Nephron progenitor cell (in vitro differentiated cells): ENCODE measurements around the gene PDCD1.

Source experiments
- DNase-seq: peaks from one replicate; pipeline ENCODE4 v3.0.0; 2021
- H3K27ac Mint-ChIP-seq: 2 replicates; pipeline ENCODE4 v1.8.0; 2021; ENCODE audit warnings: mild to moderate bottlenecking, moderate library complexity, mixed read lengths
- H3K27me3 Mint-ChIP-seq: 2 replicates; pipeline ENCODE4 v1.8.0; 2021; ENCODE audit warnings: mild to moderate bottlenecking, low read depth, mixed read lengths; ENCODE audit not compliant: poor library complexity
- H3K36me3 Mint-ChIP-seq: 2 replicates; pipeline ENCODE4 v1.8.0; 2021; ENCODE audit warnings: low read depth, mixed read lengths
- H3K4me1 Mint-ChIP-seq: 2 replicates; pipeline ENCODE4 v1.8.0; 2021; ENCODE audit warnings: mixed read lengths
- H3K4me3 Mint-ChIP-seq: 2 replicates; pipeline ENCODE4 v1.8.0; 2021; ENCODE audit warnings: mild to moderate bottlenecking, moderate library complexity, mixed read lengths
- H3K9me3 Mint-ChIP-seq: 2 replicates; pipeline ENCODE4 v1.8.0; 2021; ENCODE audit warnings: mild to moderate bottlenecking, moderate library complexity, mixed read lengths
- TF ChIP-seq, protein P1 (sequence below): fragments of 200-600 bp; sonication (generic); IDR thresholded peaks from 2 replicates; pipeline ENCODE4 v1.5.0; 2021; ENCODE audit warnings: antibody characterized with exemption

PDCD1 gene

DNA sequence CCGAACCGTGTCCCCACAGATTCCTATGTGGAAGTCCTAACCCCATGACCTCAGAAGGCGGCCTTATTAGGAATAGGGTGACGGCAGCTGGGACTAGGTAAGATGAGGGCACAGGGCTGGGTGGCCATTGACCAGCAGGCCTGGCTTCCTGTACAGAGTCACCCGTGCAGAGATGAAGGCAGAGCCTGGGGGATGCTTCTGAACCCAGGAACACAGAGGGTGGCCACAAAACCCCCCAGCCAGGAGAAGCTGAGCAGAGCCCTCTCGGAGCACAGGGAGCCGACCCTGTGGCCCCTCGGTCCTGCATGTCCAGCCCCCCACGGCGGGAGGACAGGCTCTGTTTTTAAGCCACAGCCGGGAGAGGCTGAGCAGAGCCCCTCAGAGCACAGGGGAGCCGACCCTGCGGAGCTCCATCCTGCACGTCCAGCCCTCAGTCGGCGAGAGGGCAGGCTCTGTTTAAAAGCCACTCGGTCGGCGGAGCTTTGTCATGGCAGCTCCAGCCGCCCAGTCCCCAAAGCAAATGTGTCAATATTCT lies 2.7 kb downstream of the PDCD1 start:
- Mint-ChIP-seq H3K27ac (no peak overlapping the region), H3K36me3 (no peaks in the 10 kb centered on the region), H3K4me1 (peaks cover 27% of the 10 kb centered on the region), H3K9me3 (no peaks in the 10 kb centered on the region), H3K4me3 (no peak overlapping the region), H3K27me3 (peaks cover 4% of the 10 kb centered on the region)
- DNase-seq: no peak
- TF ChIP-seq, protein P1, sequence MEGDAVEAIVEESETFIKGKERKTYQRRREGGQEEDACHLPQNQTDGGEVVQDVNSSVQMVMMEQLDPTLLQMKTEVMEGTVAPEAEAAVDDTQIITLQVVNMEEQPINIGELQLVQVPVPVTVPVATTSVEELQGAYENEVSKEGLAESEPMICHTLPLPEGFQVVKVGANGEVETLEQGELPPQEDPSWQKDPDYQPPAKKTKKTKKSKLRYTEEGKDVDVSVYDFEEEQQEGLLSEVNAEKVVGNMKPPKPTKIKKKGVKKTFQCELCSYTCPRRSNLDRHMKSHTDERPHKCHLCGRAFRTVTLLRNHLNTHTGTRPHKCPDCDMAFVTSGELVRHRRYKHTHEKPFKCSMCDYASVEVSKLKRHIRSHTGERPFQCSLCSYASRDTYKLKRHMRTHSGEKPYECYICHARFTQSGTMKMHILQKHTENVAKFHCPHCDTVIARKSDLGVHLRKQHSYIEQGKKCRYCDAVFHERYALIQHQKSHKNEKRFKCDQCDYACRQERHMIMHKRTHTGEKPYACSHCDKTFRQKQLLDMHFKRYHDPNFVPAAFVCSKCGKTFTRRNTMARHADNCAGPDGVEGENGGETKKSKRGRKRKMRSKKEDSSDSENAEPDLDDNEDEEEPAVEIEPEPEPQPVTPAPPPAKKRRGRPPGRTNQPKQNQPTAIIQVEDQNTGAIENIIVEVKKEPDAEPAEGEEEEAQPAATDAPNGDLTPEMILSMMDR: no peak

DNA sequence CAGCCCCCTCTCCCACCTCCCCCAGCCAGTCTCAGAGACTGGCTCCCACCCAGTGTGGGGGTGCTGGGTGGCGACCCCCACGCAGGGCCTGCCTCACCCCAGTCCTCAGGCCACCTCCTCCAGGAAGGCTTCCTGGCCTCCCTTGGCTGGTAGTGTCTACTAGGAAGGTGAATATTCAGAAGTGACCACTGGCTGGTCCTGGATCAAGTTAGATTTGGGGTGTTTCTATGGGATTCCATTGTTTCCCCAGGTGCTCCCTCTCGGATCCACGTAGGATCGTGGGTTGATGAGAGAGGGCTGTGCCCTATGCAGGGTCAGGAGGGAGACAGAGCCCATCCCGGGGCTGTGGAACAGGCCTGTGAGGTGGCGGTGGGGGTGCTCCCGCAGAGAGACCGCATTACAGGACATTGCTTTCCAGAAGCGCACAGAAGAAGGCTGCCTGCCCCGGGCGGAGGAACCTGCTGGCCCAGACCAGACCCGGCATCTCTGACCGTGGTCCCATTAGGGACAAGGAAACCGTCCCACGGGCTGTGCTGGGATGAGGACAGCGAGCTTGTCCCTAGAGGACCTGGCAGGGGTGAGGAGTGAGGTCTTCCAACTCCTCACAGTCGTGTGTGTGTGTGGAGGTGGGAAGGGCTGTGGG lies 3.3 kb downstream of the PDCD1 start:
- Mint-ChIP-seq H3K4me1 (peaks cover 27% of the 10 kb centered on the region), H3K27me3 (peaks cover 4% of the 10 kb centered on the region), H3K27ac (no peak overlapping the region), H3K9me3 (no peaks in the 10 kb centered on the region), H3K4me3 (no peak overlapping the region), H3K36me3 (no peaks in the 10 kb centered on the region)
- TF ChIP-seq, protein P1: no peak
- no peak for DNase-seq

GRCh38 chr2:241854342-241855244 lies 4.1 kb downstream of the PDCD1 start:
- peaks cover 24% of the 10 kb centered on the region for H3K4me1 Mint-ChIP-seq
- TF ChIP-seq, protein P1: no peak
- H3K9me3 Mint-ChIP-seq: no peaks in the 10 kb centered on the region
- no peak overlapping the region for H3K27ac Mint-ChIP-seq
- H3K36me3 Mint-ChIP-seq: no peaks in the 10 kb centered on the region
- peaks cover 4% of the 10 kb centered on the region for H3K27me3 Mint-ChIP-seq
- no peak overlapping the region for H3K4me3 Mint-ChIP-seq
- no peak for DNase-seq

- no peak for DNase-seq
- Mint-ChIP-seq H3K4me3 (no peak overlapping the region), H3K27ac (no peak overlapping the region), H3K4me1 (peaks cover 23% of the 10 kb centered on the region), H3K27me3 (peaks cover 6% of the 10 kb centered on the region), H3K36me3 (no peaks in the 10 kb centered on the region), H3K9me3 (no peaks in the 10 kb centered on the region)
- TF ChIP-seq, protein P1: no peak
These were observed 4.9 kb downstream of the PDCD1 start for GRCh38 chr2:241853651-241854341.

DNA sequence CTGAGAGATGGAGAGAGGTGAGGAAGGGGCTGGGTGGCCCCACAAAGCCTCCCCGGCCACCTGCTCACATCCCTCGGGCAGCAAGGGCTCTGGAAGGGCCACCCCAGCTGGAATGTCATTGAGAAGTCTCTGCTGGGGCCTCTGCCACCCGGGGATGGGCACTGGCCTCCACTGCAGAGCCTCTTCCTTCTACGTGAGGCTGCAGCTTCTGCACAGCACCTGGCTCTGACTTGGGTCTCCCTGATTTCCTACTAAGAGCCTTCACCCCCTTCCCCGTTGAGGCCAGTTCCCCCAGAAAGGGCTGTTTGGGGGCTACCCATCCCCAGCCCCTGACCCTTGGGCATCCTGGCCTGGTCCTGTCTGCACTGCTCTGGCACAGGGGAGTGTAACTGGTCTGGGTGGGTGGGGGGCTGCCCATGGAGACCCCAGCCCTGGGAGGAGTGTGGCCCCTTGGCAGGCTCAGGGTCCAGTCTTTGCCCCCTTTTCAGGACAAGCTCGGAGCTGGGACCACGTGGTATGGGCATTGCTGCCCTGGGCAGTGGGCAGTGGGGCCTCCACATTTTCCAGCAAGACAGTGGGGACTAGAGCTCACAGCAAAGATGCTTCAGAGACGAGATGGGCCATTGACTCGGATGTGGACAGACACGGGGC lies 5.6 kb downstream of the PDCD1 start:
- TF ChIP-seq, protein P1: no peak

More for the DNA sequence above, 5.6 kb downstream of the PDCD1 start:
- Mint-ChIP-seq H3K4me1 (peaks cover 23% of the 10 kb centered on the region), H3K9me3 (no peaks in the 10 kb centered on the region), H3K36me3 (no peaks in the 10 kb centered on the region), H3K27me3 (peaks cover 8% of the 10 kb centered on the region), H3K27ac (no peak overlapping the region), H3K4me3 (no peak overlapping the region)
- DNase-seq: no peak
